DLD1 (cell line): ENCODE data around the gene GNA12.
"Not testable (repeated sequence)": the region's sequence is repeated elsewhere in the genome, so short reads cannot be mapped to it uniquely, and the experiment has no call there.

ENCODE experiments used
- in situ Hi-C: cut with HindIII; loops from 2 replicates; pipeline ENCODE4 v1.10.0; 2017; ENCODE audit warnings: low sequenced_read_pairs

GNA12 gene

GRCh38 chr7:2864999-2865670 is 21.0 kb upstream of the GNA12 start:
- in situ Hi-C loops = no loop called here

- in situ Hi-C loops = no loop called here
Observed at GRCh38 chr7:2864204-2864985, 20.3 kb upstream of the GNA12 start.

- in situ Hi-C loops = no loop called here
Observed at GRCh38 chr7:2863461-2864066, 19.5 kb upstream of the GNA12 start.

- in situ Hi-C loops = no loop called here
Observed at GRCh38 chr7:2862831-2863361, 18.8 kb upstream of the GNA12 start.

GRCh38 chr7:2861509-2861908 is 17.4 kb upstream of the GNA12 start:
- in situ Hi-C loops = no loop called here

- in situ Hi-C loops = no loop called here
Observed at GRCh38 chr7:2860627-2861133, 16.6 kb upstream of the GNA12 start.

- in situ Hi-C loops = no loop called here
Observed at GRCh38 chr7:2859952-2860351, 15.8 kb upstream of the GNA12 start.

- in situ Hi-C loops = no loop called here
Observed at GRCh38 chr7:2858621-2859020, 14.5 kb upstream of the GNA12 start.

- in situ Hi-C loops = no loop called here
Observed at GRCh38 chr7:2856388-2857169, 12.5 kb upstream of the GNA12 start.

GRCh38 chr7:2855386-2855785 is 11.3 kb upstream of the GNA12 start:
- in situ Hi-C loops = no loop called here

GRCh38 chr7:2853552-2853951 is 9.4 kb upstream of the GNA12 start:
- in situ Hi-C loops = not testable (repeated sequence)

- in situ Hi-C loops = no loop called here
Observed at GRCh38 chr7:2853147-2853546, 9.0 kb upstream of the GNA12 start.

- in situ Hi-C loops = no loop called here
Observed at GRCh38 chr7:2851497-2851896, 7.4 kb upstream of the GNA12 start.

GRCh38 chr7:2849941-2850766 is 6.0 kb upstream of the GNA12 start:
- in situ Hi-C loops = no loop called here

GRCh38 chr7:2845034-2845592 is 1.0 kb upstream of the GNA12 start:
- in situ Hi-C loops = no loop called here

- in situ Hi-C loops = no loop called here
Observed at GRCh38 chr7:2843711-2844152, 376 bp downstream of the GNA12 start.

GRCh38 chr7:2843191-2843685 is 870 bp downstream of the GNA12 start:
- in situ Hi-C loops = no loop called here

- in situ Hi-C loops = no loop called here
Observed at GRCh38 chr7:2841907-2842306, 2.2 kb downstream of the GNA12 start.

GRCh38 chr7:2840458-2840857 is 3.6 kb downstream of the GNA12 start:
- in situ Hi-C loops = no loop called here
